GM12874 (cell line): ENCODE measurements around the gene CYP46A1.

Source experiments
- TF ChIP-seq, protein P1 (sequence below): IDR thresholded peaks from 2 replicates; pipeline ENCODE4 v1.5.1; 2011; ENCODE audit warnings: low read depth, mild to moderate bottlenecking, control low read depth, low read length, moderate library complexity; ENCODE audit not compliant: insufficient read depth

The CYP46A1 gene

DNA sequence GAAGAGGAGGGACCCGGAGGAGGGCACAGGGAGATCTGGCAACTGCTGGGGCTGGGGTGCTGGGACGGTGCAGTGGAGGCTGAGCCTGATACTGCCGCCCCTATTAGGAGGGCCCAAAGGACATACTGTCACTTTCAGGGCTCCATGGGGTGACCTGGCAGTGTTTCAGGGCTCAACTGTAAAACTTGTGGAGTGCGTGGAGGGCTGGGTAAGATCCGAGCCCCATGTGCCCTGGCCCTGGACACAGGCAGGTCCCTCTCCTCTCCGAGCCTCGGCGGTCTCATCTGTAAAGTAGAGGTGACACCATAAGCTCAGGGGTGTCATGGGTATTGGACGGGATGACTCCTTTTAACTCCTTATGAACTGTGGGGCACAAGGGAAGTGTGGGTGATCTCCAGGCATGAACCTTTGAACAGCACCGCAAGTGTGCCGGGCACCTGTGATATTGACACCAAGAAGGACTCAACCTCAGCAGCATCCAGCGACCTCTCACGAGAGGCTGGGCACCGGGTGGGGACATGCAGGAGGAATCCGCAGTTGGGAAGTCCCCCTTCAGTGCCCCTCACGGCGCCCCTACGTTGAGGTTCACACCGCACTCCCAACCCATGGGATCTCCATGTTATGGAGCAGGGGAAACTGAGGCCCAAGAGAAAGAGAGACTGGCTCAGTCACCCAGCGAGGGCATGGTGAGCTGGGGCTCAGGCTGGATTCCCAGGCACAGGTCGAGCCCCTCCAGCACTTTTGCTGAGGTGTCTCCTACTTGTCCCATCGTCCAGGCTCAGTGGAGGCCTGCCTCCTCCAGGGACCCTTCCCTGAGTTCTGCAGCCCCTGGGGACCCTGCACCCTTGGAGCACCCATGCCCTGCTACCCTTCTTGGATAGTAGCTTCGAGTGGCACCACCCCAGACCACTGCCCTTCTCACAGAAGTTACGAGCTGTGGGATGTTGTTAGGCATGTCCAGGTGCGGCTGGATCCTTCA, 58.7 kb downstream of the CYP46A1 start:
- TF ChIP-seq, protein P1, sequence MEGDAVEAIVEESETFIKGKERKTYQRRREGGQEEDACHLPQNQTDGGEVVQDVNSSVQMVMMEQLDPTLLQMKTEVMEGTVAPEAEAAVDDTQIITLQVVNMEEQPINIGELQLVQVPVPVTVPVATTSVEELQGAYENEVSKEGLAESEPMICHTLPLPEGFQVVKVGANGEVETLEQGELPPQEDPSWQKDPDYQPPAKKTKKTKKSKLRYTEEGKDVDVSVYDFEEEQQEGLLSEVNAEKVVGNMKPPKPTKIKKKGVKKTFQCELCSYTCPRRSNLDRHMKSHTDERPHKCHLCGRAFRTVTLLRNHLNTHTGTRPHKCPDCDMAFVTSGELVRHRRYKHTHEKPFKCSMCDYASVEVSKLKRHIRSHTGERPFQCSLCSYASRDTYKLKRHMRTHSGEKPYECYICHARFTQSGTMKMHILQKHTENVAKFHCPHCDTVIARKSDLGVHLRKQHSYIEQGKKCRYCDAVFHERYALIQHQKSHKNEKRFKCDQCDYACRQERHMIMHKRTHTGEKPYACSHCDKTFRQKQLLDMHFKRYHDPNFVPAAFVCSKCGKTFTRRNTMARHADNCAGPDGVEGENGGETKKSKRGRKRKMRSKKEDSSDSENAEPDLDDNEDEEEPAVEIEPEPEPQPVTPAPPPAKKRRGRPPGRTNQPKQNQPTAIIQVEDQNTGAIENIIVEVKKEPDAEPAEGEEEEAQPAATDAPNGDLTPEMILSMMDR = no peak

DNA sequence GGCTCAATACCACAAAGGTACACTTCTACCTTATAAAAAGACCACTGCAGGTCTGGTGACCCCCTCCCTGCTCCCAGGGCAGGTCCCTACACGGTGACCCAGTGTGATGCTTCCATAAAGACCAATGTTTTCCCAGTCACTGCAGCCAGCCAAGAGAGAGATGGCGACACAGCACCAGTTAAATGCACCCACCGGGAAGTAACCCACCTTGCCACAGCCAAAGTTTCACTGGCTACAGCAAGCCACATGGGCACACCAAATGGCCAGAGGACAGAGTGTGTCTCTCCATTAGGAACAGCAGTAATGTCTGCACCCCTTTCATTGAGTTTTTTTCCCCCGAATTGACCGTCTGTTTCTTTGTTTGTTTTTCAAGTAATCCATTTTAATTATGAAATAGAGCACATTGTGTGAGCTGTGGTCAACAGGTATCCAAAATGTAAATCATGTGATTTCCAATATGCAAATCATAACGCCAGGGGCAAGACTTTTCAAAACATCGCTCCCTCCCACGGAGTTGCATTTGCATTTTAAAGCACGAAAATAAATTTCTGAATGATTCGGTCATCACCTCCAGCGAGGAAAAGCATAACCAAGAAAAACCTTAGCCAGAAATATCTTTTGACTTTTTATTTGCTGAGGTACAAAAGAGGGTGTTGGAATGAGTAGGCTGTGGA, 60.2 kb downstream of the CYP46A1 start:
- TF ChIP-seq, protein P1 = no peak

DNA sequence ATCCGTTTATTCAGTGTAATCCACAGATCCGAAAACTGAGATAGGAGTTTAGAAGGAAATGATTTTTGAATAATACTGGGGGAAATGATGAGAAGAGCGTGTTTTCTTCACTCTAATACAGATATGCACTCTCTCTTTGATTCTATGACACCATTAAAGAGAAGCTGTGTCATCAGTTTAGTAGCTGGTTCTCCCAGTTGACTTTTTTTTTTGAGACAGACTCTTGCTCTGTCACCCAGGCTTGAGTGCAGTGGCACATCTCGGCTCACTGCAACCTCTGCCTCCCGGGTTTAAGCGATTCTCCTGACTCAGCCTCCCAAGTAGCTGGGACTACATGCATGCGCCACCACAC, 60.8 kb downstream of the CYP46A1 start:
- TF ChIP-seq, protein P1 = no peak

DNA sequence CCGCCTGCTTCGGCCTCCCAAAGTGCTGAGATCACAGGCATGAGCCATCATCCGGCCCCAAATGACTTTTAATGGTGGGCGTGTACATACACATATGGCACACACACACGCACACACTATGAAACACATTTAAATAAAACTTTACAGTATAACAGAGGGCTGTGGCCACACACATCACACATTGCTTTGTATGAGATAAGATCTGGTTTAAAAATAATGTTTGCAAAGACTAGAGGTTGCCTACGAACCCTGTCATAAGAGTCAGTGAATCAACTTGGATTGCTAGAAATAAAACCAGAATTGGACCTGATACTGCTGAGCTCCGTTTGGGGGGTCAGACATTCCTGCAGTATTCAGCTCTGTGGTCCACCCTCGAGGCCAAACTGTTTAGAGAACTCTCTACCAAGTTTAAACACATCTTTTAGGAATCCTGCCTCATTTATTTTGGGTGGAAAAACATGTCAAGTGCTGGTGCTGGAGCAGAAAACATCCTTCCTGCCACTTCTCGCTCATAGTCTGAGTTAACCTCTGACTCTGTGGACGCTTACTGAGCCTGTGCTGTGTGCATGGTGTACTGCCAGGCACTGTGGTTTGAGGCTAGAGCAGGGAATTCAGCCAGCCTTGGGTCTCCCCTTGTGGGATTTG, 61.3 kb downstream of the CYP46A1 start:
- TF ChIP-seq, protein P1 = no peak

DNA sequence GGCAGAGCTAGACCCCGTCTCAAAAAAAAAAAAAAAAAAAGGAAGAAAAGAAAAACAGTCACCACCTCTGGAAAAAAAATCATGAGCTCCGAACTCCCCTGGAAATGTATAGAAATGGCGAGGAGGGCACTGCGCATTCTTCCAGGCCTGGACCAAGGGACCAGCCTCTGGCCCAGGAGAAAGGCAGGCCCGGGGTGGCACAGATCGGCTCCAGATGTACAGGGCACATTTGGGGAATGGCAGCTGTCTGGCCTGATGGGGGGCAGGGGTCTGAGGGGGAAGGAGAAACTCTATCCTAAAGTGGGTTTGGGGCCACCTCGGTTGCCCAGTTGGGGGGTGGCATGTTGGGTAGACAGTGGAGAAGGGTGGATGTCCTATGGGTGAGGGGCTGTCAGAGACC, 63.1 kb downstream of the CYP46A1 start:
- TF ChIP-seq, protein P1 = no peak

DNA sequence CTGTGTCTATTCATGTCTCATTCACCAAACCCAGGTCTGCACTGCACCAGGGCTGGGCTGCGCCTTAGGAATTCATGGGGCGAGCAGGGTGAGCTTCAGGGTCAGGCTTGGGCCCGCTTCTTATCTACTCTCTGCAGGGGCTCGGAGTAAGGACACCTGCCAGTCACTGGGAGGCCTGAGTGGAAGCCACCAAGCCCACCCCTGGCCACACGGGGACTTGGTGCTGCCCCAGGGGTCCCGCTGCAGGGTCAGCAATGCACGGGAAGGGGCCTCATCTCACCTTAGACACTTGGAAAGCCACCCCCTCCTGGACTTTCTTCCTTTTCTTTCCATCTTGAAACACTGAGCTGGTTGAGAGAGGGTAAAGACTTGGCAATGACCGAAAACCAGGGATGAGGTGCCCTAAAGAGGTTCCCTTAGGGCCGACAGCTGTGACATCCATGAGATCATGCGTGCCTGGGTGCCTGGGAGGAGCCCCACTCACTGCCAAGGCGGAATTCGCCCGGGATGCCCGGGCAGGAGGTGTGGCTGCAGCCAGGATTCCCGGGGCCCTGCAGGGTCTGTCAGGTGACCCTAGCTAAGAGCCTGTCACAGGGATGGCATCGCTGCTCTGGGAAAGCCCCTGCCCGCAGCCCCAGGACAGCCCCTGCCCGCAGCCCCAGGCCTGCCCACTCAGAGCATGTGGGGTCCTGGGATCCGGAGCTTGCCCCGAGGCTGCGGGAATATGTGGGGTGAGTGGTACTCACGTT, 63.7 kb downstream of the CYP46A1 start:
- TF ChIP-seq, protein P1 = no peak

DNA sequence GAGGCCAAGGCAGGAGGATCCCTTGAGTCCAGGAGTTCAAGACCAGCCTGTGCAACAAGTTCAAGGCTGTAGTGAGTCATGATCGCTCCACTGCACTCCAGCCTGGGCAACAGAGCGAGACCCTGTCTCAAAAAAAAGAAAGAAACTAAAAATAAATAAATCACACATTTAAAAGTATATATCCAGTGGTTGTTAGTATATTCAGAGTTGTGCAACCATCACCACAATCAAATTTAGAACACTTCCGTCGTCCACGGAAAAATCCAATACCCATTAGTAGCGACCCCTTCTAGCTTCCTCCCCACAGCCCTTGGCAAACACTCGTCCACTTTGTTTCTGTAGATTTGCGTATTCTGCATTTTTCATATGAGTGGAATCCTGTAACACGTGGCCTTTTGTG, 64.4 kb downstream of the CYP46A1 start:
- TF ChIP-seq, protein P1 = no peak
